K562 (cell line): Measurements from ENCODE around the gene RSAD1. TPM values are rescaled to one million over a fixed set of nuclear protein-coding genes. Genes with fewer than 3 reads are reported as not detected.

Experiments
- ARID4B ChIP-seq: sonication (generic); formaldehyde crosslinking; IDR thresholded peaks from 2 replicates; pipeline ENCODE4 v1.8.0; 2022; ENCODE audit warnings: mild to moderate bottlenecking, missing genetic modification reagents
- CLOCK ChIP-seq: fragments of 250-450 bp; sonication (Bioruptor Pico); IDR thresholded peaks from 2 replicates; pipeline ENCODE4 v1.4.0; 2020; ENCODE audit warnings: mild to moderate bottlenecking, moderate library complexity, borderline replicate concordance
- CXXC5 ChIP-seq: fragments of 250-450 bp; sonication (Bioruptor Pico); IDR thresholded peaks from 2 replicates; pipeline ENCODE4 v1.8.0; 2022; ENCODE audit warnings: inconsistent platforms, mild to moderate bottlenecking, moderate library complexity
- ID3 ChIP-seq, 2 experiments: fragments of 250-450 bp in 1 of 2; fragments of 450-650 bp in 1 of 2; sonication (Bioruptor Pico) in 1 of 2; IDR thresholded peaks; 2 replicates each; pipeline versions ENCODE4 v1.6.1 to v1.8.0; 2016 to 2021; ENCODE audit warnings: mild to moderate bottlenecking in 2 of 2, moderate library complexity in 2 of 2, missing compliant biosample characterization in 1 of 2, missing genetic modification characterization in 1 of 2
- JUND ChIP-seq, 2 experiments: IDR thresholded peaks; 2 replicates in 1 of 2; 3 replicates in 1 of 2; pipeline ENCODE4 v1.6.1; 2011; ENCODE audit warnings: borderline replicate concordance in 2 of 2, low read depth in 2 of 2, low read length in 2 of 2, improper control_type of control experiment in 1 of 2, missing biosample characterization in 1 of 2, missing genetic modification characterization in 1 of 2, missing genetic modification reagents in 1 of 2
- KDM4B ChIP-seq, 2 experiments: fragments of 450-650 bp in 1 of 2; sonication (generic) in 1 of 2; IDR thresholded peaks; 2 replicates each; pipeline ENCODE4 v1.6.1; 2016 to 2017; ENCODE audit warnings: borderline replicate concordance in 2 of 2, antibody characterized with exemption in 1 of 2, low read depth in 1 of 2, mild to moderate bottlenecking in 1 of 2
- MEF2D ChIP-seq: conservative IDR thresholded peaks from 2 replicates; pipeline ENCODE4 v1.6.1; 2016; ENCODE audit warnings: low read depth, missing genetic modification characterization, missing compliant biosample characterization
- MEIS2 ChIP-seq: fragments of 450-650 bp; IDR thresholded peaks from 2 replicates; pipeline ENCODE4 v1.6.1; 2014; ENCODE audit warnings: mild to moderate bottlenecking; ENCODE audit not compliant: partially characterized antibody
- MYNN ChIP-seq, 2 experiments: sonication (generic); formaldehyde crosslinking in 1 of 2; IDR thresholded peaks; 2 replicates each; pipeline versions ENCODE4 v1.5.0 to v1.6.1; 2016 to 2020; ENCODE audit warnings: antibody characterized with exemption in 1 of 2, missing genetic modification reagents in 1 of 2
- NKRF ChIP-seq: fragments of 450-650 bp; IDR thresholded peaks from 2 replicates; pipeline ENCODE4 v1.6.1; 2016; ENCODE audit warnings: borderline replicate concordance
- TARDBP ChIP-seq: fragments of 450-650 bp; IDR thresholded peaks from 2 replicates; pipeline ENCODE4 v1.6.1; 2016
- TEAD4 ChIP-seq, 2 experiments: sonication (generic) in 1 of 2; formaldehyde crosslinking in 1 of 2; IDR thresholded peaks; 2 replicates each; pipeline versions ENCODE4 v1.6.1 to v1.8.0; 2012 to 2022; ENCODE audit warnings: borderline replicate concordance in 1 of 2, inconsistent platforms in 1 of 2, low read length in 1 of 2, mild to moderate bottlenecking in 1 of 2, missing genetic modification reagents in 1 of 2
- polyA plus RNA-seq, 8 experiments: library from polyadenylated mRNA; depleted of rRNA in 4 of 8; stranded (reverse) in 5 of 8; unstranded in 3 of 8; fragments of >200 nt; fragmentation: Nextera tagmentation in 2 of 8; fragmentation: Illumina TruSeq in 1 of 8; extraction: Ambion mirVana in 2 of 8; extraction: Trizol in 1 of 8; gene quantifications; 2 replicates each; pipeline versions ENCODE4 v1.2.1 to v1.2.3, GENCODE V29; 2011 to 2014; ENCODE audit warnings: inconsistent platforms in 1 of 8, missing spikeins in 1 of 8
- total RNA-seq, 7 experiments: library from RNA; depleted of rRNA in 6 of 7; stranded (reverse); fragments of >200 nt in 6 of 7; fragmentation: Illumina TruSeq in 2 of 7; extraction: Trizol in 2 of 7; gene quantifications; 2 replicates each; pipeline versions ENCODE4 v1.2.1 to v1.2.3, GENCODE V29; 2011 to 2021; ENCODE audit warnings: low replicate concordance in 1 of 7

The RSAD1 gene
- total and polyA plus RNA-seq, 9 of the 15 experiments (the other 6 are each of a cell fraction or from before 2014, with no cell fraction given) = 4.5 to 42.5 (median 26.8) TPM

- TF ChIP-seq JUND (IDR thresholded peaks at IDR 0.05; ENCODE audit: borderline replicate concordance, low read depth, low read length) (0 out of 2 replicates have a peak, but pooled peaks have one; percentile 32), JUND (tag; IDR thresholded peaks at IDR 0.05; ENCODE audit: borderline replicate concordance, low read depth, low read length) (no peak; the same call in 2 of the 3 replicates), CLOCK (CRISPR knock-in tag) (no peak; the same call in 1 of the 2 replicates), TARDBP (peak; percentile 73), NKRF (peak; percentile 44; the same call in 1 of the 2 replicates), CXXC5 (CRISPR knock-in tag) (peak; percentile 98), ARID4B (CRISPR knock-in tag) (peak; percentile 75), MEF2D (tag) (no peak), MEIS2 (peak; percentile 60), TEAD4 (IDR thresholded peaks at IDR 0.05; ENCODE audit: low read length) (no peak), TEAD4 (CRISPR knock-in tag; IDR thresholded peaks at IDR 0.05; ENCODE audit: borderline replicate concordance) (peak; percentile 67; the same call in 1 of the 2 replicates), MYNN (IDR thresholded peaks at IDR 0.05) (no peak), MYNN (CRISPR knock-in tag; IDR thresholded peaks at IDR 0.05) (no peak), KDM4B (IDR thresholded peaks at IDR 0.05; ENCODE audit: borderline replicate concordance in 2 of 2, low read depth in 1 of 2) (peak in 1 of 2 experiments; percentile 26; a peak in 1 of 4 replicates), ID3 (CRISPR knock-in tag; IDR thresholded peaks at IDR 0.05) (no peak), ID3 (tag; IDR thresholded peaks at IDR 0.05) (peak; percentile 87)
Measured at GRCh38 chr17:50478391-50479381, at the start of gene RSAD1 (continued).
